Neural crest cell (in vitro differentiated cells): ENCODE data around the gene POU4F1. TPM values are rescaled to one million over a fixed set of nuclear protein-coding genes. Genes with fewer than 3 reads are reported as not detected.

Experiments used
- DNase-seq: peaks from one replicate; pipeline ENCODE4 v3.0.0; 2021; ENCODE audit warnings: low read depth, mixed read lengths, low spot score
- H3K27ac Mint-ChIP-seq: one replicate; pipeline ENCODE4 v1.8.0; 2021; ENCODE audit warnings: mild to moderate bottlenecking, mixed read lengths; ENCODE audit not compliant: unreplicated experiment
- H3K27me3 Mint-ChIP-seq: 2 replicates; pipeline ENCODE4 v1.8.0; 2021; ENCODE audit warnings: low read depth, mild to moderate bottlenecking, mixed read lengths
- H3K36me3 Mint-ChIP-seq: 2 replicates; pipeline ENCODE4 v1.8.0; 2021; ENCODE audit warnings: low read depth, mild to moderate bottlenecking, mixed read lengths
- H3K4me1 Mint-ChIP-seq: 2 replicates; pipeline ENCODE4 v1.8.0; 2021; ENCODE audit warnings: mixed read lengths
- H3K4me3 Mint-ChIP-seq: one replicate; pipeline ENCODE4 v1.8.0; 2021; ENCODE audit warnings: mild to moderate bottlenecking, mixed read lengths
- H3K9me3 Mint-ChIP-seq: 2 replicates; pipeline ENCODE4 v1.8.0; 2021; ENCODE audit warnings: mixed read lengths
- total RNA-seq: library from RNA; stranded (reverse); gene quantifications from 2 replicates; pipeline ENCODE4 v1.2.1, GENCODE V29; 2021
- TF ChIP-seq, protein P1 (sequence below): fragments of 200-600 bp; sonication (generic); conservative IDR thresholded peaks from 2 replicates; pipeline ENCODE4 v1.5.0; 2021; ENCODE audit warnings: antibody characterized with exemption, mild to moderate bottlenecking

The POU4F1 gene
- total RNA-seq, 1 donor from 2014 or later: 0.19 TPM

- Mint-ChIP-seq H3K9me3 (no peaks in the 10 kb centered on the region), H3K27me3 (peaks cover 96% of the 10 kb centered on the region), H3K4me3 (peak overlapping the region; percentile 59)
Observed at GRCh38 chr13:78597602-78597932, 5.8 kb downstream of the POU4F1 start.

GRCh38 chr13:78596736-78597601, 6.4 kb downstream of the POU4F1 start:
- Mint-ChIP-seq H3K36me3 (no peaks in the 10 kb centered on the region), H3K27ac (no peak overlapping the region), H3K27me3 (peaks cover 98% of the 10 kb centered on the region), H3K4me3 (peak overlapping the region; percentile 73), H3K4me1 (peaks cover 9% of the 10 kb centered on the region), H3K9me3 (no peaks in the 10 kb centered on the region)
- DNase-seq: no peak
- TF ChIP-seq, protein P1, sequence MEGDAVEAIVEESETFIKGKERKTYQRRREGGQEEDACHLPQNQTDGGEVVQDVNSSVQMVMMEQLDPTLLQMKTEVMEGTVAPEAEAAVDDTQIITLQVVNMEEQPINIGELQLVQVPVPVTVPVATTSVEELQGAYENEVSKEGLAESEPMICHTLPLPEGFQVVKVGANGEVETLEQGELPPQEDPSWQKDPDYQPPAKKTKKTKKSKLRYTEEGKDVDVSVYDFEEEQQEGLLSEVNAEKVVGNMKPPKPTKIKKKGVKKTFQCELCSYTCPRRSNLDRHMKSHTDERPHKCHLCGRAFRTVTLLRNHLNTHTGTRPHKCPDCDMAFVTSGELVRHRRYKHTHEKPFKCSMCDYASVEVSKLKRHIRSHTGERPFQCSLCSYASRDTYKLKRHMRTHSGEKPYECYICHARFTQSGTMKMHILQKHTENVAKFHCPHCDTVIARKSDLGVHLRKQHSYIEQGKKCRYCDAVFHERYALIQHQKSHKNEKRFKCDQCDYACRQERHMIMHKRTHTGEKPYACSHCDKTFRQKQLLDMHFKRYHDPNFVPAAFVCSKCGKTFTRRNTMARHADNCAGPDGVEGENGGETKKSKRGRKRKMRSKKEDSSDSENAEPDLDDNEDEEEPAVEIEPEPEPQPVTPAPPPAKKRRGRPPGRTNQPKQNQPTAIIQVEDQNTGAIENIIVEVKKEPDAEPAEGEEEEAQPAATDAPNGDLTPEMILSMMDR: no peak

More at GRCh38 chr13:78597602-78597932, 5.8 kb downstream of the POU4F1 start:
- peaks cover 13% of the 10 kb centered on the region for H3K4me1 Mint-ChIP-seq
- no peak overlapping the region for H3K27ac Mint-ChIP-seq
- H3K36me3 Mint-ChIP-seq: peaks cover 4% of the 10 kb centered on the region
- DNase-seq: no peak
- TF ChIP-seq, protein P1: no peak

DNA sequence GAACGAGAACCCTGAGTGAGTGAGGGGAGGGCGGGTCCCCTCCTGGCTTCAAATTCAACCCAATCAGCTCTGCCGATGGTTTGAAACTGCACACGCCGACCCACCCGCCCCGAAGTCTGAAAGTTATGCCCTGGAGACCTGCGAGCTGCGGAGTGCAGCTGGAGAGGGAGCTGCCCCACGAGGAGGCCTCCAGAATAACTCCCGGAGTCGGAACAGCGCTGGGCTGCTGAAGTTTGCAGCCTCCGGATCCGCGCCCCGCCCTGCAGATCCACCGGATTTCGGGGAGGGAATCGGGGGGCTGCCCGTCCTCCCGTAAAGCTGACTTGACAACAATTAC, 7.0 kb downstream of the POU4F1 start:
- H3K9me3 Mint-ChIP-seq: no peaks in the 10 kb centered on the region
- H3K27me3 Mint-ChIP-seq: peaks cover 100% of the 10 kb centered on the region
- no peak overlapping the region for H3K27ac Mint-ChIP-seq
- H3K36me3 Mint-ChIP-seq: no peaks in the 10 kb centered on the region
- peak overlapping the region; percentile 73 for H3K4me3 Mint-ChIP-seq
- TF ChIP-seq, protein P1: no peak
- no peak for DNase-seq
- H3K4me1 Mint-ChIP-seq: peaks cover 7% of the 10 kb centered on the region

DNA sequence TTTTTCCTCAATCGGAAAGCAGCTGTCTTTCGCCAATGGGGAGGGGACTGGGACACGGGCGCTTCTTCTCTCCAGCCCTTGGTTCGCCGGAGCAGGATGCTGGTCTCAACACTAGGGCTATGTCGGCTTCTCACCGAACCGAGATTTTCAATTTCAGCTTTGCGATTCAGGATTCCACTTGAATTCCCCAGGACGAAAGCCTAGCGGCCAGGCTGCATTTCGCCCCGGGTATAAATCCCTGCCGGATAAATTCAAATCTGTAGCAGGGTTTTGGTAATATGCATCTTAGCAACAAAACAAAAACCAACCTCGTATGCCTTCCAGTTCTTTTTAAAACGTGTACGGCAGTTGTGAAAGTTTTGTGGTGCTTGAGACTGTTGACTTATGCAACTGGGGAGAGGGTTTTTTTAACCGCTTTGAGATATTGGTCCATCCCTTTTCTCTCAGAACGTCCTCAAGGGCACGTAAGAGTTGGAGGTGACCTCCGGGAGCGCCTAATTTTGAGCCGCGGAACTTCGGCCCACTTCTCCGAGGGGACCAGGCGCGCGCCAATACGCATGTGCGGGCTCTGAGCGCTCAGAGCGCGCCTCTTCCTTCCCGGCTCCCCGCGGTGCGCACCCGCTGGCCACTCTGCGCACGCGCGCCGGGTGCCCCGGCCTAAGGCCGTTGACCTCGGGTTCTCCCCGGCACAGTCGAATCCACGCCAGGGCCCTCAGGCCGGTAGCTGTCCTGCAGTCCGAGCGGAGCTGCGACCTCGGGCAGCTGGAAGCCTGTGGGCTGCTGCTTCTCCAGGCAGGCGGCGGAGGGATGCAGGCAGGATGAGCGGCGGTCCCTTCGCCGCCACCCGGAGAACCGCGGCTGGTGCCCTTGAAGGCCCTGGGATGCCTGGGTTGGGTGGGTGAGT, 7.6 kb downstream of the POU4F1 start:
- TF ChIP-seq, protein P1: no peak
- Mint-ChIP-seq H3K27me3 (peaks cover 99% of the 10 kb centered on the region), H3K27ac (no peak overlapping the region), H3K36me3 (no peaks in the 10 kb centered on the region), H3K9me3 (no peaks in the 10 kb centered on the region), H3K4me1 (peaks cover 5% of the 10 kb centered on the region), H3K4me3 (peak overlapping the region; percentile 73)
- DNase-seq: no peak

DNA sequence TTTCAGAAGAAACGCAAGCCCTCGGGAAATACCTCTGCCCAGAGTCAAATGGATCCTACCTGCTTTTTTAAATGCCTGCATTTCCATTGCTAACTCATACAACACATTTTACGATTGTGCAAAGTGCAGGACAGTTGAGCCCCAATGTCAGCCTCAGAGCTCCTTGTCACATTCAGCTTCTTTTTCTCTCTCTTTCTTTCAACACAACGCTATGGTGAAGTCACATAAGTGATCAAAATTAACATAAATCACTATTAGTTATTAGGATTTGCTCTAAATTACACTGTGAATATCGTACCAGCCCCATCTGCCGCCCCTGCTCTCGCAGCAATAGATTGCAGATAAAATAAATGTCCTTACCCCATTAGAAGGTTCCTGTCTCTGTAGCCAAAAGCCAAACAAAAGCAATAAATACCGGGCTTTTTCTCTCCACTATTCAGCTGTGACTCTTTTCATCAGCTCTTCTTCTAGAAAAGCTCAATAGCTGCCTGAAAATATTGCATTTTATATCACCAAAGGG, 8.8 kb downstream of the POU4F1 start:
- H3K27ac Mint-ChIP-seq: no peak overlapping the region
- no peaks in the 10 kb centered on the region for H3K36me3 Mint-ChIP-seq
- H3K9me3 Mint-ChIP-seq: no peaks in the 10 kb centered on the region
- peak overlapping the region; percentile 44 for H3K4me3 Mint-ChIP-seq
- peaks cover 97% of the 10 kb centered on the region for H3K27me3 Mint-ChIP-seq
- DNase-seq: no peak
- TF ChIP-seq, protein P1: no peak
- peaks cover 5% of the 10 kb centered on the region for H3K4me1 Mint-ChIP-seq
